ENCODE measurements around the gene OSER1.
"Not testable (repeated sequence)": the region's sequence is repeated elsewhere in the genome, so short reads cannot be mapped to it uniquely, and the experiment has no call there.

The OSER1 gene

GRCh38 chr20:44204832-44205215, 5.7 kb downstream of the OSER1 start:
- Mint-ChIP-seq H3K36me3 (ENCODE audit: insufficient read depth) (peaks cover 62% of the 10 kb centered on the region), H3K27ac (no peak overlapping the region), H3K4me3 (no peak overlapping the region), H3K4me1 (ENCODE audit: low read depth in 2 of 2) (peaks cover 29 to 35% of the 10 kb centered on the region in 2 donors), H3K27me3 (no peaks in the 10 kb centered on the region), H3K9me3 (no peaks in the 10 kb centered on the region)
- no peak for DNase-seq
- no peak for ATAC-seq (replicated peaks)

- no peak for DNase-seq
- no peaks in the 10 kb centered on the region for H3K9me3 Mint-ChIP-seq
- H3K36me3 Mint-ChIP-seq (ENCODE audit: insufficient read depth), result peaks cover 56% of the 10 kb centered on the region
- no peak overlapping the region for H3K27ac Mint-ChIP-seq
- ATAC-seq (replicated peaks), result no peak
- peaks cover 25 to 34% of the 10 kb centered on the region in 2 donors for H3K4me1 Mint-ChIP-seq (ENCODE audit: low read depth in 2 of 2)
- no peaks in the 10 kb centered on the region for H3K27me3 Mint-ChIP-seq
- no peak overlapping the region for H3K4me3 Mint-ChIP-seq
Observed at GRCh38 chr20:44204156-44204831, 6.3 kb downstream of the OSER1 start.

- H3K4me1 Mint-ChIP-seq (ENCODE audit: low read depth in 2 of 2), result peaks cover 20 to 30% of the 10 kb centered on the region in 2 donors
- H3K4me3 Mint-ChIP-seq, result no peak overlapping the region
- H3K36me3 Mint-ChIP-seq (ENCODE audit: insufficient read depth), result peaks cover 62% of the 10 kb centered on the region
- no peak for DNase-seq
- H3K27ac Mint-ChIP-seq, result peak overlapping the region in 1 of 2 donors; percentile 70
- H3K9me3 Mint-ChIP-seq, result no peaks in the 10 kb centered on the region
- ATAC-seq (replicated peaks), result no peak
- no peaks in the 10 kb centered on the region for H3K27me3 Mint-ChIP-seq
Observed at GRCh38 chr20:44203161-44203560, 7.4 kb downstream of the OSER1 start.

GRCh38 chr20:44200983-44201382, 9.6 kb downstream of the OSER1 start:
- peaks cover 16 to 23% of the 10 kb centered on the region in 2 donors for H3K4me1 Mint-ChIP-seq (ENCODE audit: low read depth in 2 of 2)
- H3K36me3 Mint-ChIP-seq (ENCODE audit: insufficient read depth), result peaks cover 77% of the 10 kb centered on the region

DNA sequence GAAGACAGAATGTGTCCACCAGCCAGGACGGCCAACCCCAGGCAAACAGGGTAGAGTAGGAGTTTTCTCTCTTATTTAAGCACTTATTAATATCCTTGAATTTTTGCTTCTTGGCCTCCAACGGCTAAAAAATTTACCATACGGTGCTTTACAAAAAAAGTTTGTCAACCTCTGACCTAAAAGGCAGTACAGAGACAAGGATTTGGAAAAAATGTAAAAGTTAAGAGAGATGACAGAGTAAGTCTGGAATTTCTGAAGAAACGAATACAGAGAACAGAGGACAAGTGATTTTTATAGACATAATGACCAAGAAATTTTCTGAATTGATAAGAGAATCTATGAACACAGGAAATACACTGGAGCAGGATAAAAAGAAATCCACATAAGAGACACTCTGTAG, 10.2 kb downstream of the OSER1 start:
- peaks cover 16 to 23% of the 10 kb centered on the region in 2 donors for H3K4me1 Mint-ChIP-seq (ENCODE audit: low read depth in 2 of 2)
- ATAC-seq (replicated peaks), result no peak

More at GRCh38 chr20:44200983-44201382, 9.6 kb downstream of the OSER1 start:
- no peaks in the 10 kb centered on the region for H3K27me3 Mint-ChIP-seq
- H3K27ac Mint-ChIP-seq, result no peak overlapping the region
- no peaks in the 10 kb centered on the region for H3K9me3 Mint-ChIP-seq
- DNase-seq (no peak), ATAC-seq (replicated peaks) (no peak)
- H3K4me3 Mint-ChIP-seq, result no peak overlapping the region

GRCh38 chr20:44199877-44200276, 10.7 kb downstream of the OSER1 start:
- H3K27me3 Mint-ChIP-seq, result no peaks in the 10 kb centered on the region
- H3K4me3 Mint-ChIP-seq, result no peak overlapping the region
- H3K27ac Mint-ChIP-seq, result peak overlapping the region; percentile 42 to 61
- H3K36me3 Mint-ChIP-seq (ENCODE audit: insufficient read depth), result peaks cover 72% of the 10 kb centered on the region
- H3K9me3 Mint-ChIP-seq, result no peaks in the 10 kb centered on the region
- ATAC-seq (replicated peaks) (no peak), DNase-seq (no peak)
- peaks cover 16 to 23% of the 10 kb centered on the region in 2 donors for H3K4me1 Mint-ChIP-seq (ENCODE audit: low read depth in 2 of 2)

More for the DNA sequence above, 10.2 kb downstream of the OSER1 start:
- no peak for DNase-seq
- no peaks in the 10 kb centered on the region for H3K9me3 Mint-ChIP-seq
- H3K4me3 Mint-ChIP-seq, result no peak overlapping the region
- peaks cover 76% of the 10 kb centered on the region for H3K36me3 Mint-ChIP-seq (ENCODE audit: insufficient read depth)
- H3K27ac Mint-ChIP-seq, result peak overlapping the region in 1 of 2 donors; percentile 42
- H3K27me3 Mint-ChIP-seq, result no peaks in the 10 kb centered on the region

DNA sequence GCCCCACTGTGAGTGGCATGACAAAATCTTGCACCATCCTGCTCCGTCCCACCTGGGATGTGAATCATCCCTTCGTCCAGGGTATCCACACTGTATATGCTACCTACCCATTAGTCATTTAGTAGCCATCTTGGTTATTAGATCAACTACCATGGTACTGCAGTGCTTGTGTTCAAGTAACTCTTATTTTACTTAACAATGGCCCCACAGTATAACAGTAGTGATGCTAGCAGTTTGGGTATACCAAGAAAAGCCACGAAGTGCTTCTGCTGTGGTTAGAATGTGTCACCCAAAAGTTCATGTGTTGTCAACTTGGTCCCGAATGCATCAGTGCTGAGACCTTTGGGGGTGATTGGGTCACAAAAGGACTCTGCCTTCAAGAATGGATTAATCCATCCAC, 11.7 kb downstream of the OSER1 start:
- no peak for DNase-seq
- Mint-ChIP-seq H3K27ac (no peak overlapping the region), H3K27me3 (no peaks in the 10 kb centered on the region)

GRCh38 chr20:44196271-44196670, 14.3 kb downstream of the OSER1 start:
- Mint-ChIP-seq H3K4me3 (no peak overlapping the region), H3K36me3 (ENCODE audit: insufficient read depth) (peaks cover 57% of the 10 kb centered on the region), H3K4me1 (ENCODE audit: low read depth in 2 of 2) (peaks cover 12 to 13% of the 10 kb centered on the region in 2 donors), H3K9me3 (no peaks in the 10 kb centered on the region), H3K27ac (no peak overlapping the region), H3K27me3 (no peaks in the 10 kb centered on the region)
- ATAC-seq (replicated peaks), result peak; percentile 40
- no peak for DNase-seq

More for the DNA sequence above, 11.7 kb downstream of the OSER1 start:
- peak overlapping the region in 1 of 2 donors; percentile 43 for H3K4me3 Mint-ChIP-seq
- ATAC-seq (replicated peaks), result peak; percentile 86
- H3K4me1 Mint-ChIP-seq (ENCODE audit: low read depth in 2 of 2), result peaks cover 16 to 23% of the 10 kb centered on the region in 2 donors
- H3K36me3 Mint-ChIP-seq (ENCODE audit: insufficient read depth), result peaks cover 67% of the 10 kb centered on the region
- H3K9me3 Mint-ChIP-seq, result no peaks in the 10 kb centered on the region

- no peak for DNase-seq
- Mint-ChIP-seq H3K9me3 (no peaks in the 10 kb centered on the region), H3K27ac (peak overlapping the region in 1 of 2 donors; percentile 60), H3K4me3 (no peak overlapping the region), H3K36me3 (ENCODE audit: insufficient read depth) (peaks cover 50% of the 10 kb centered on the region), H3K4me1 (ENCODE audit: low read depth in 2 of 2) (peaks cover 10 to 12% of the 10 kb centered on the region in 2 donors), H3K27me3 (no peaks in the 10 kb centered on the region)
- ATAC-seq (replicated peaks), result no peak
Observed at GRCh38 chr20:44195605-44196004, 15.0 kb downstream of the OSER1 start.

GRCh38 chr20:44193801-44194200, 16.8 kb downstream of the OSER1 start:
- ATAC-seq (replicated peaks) (no peak), DNase-seq (no peak)
- peaks cover 1 to 2% of the 10 kb centered on the region in 2 donors for H3K4me1 Mint-ChIP-seq (ENCODE audit: low read depth in 2 of 2)
- H3K36me3 Mint-ChIP-seq (ENCODE audit: insufficient read depth), result peaks cover 41% of the 10 kb centered on the region
- H3K9me3 Mint-ChIP-seq, result no peaks in the 10 kb centered on the region
- peaks cover 4% of the 10 kb centered on the region in 2 donors for H3K27me3 Mint-ChIP-seq
- no peak overlapping the region for H3K27ac Mint-ChIP-seq
- no peak overlapping the region for H3K4me3 Mint-ChIP-seq

GRCh38 chr20:44191640-44192039, 18.9 kb downstream of the OSER1 start:
- H3K9me3 Mint-ChIP-seq; H3K4me1 Mint-ChIP-seq (ENCODE audit: low read depth in 2 of 2); H3K4me3 Mint-ChIP-seq; H3K27ac Mint-ChIP-seq; ATAC-seq (replicated peaks); DNase-seq: not testable (repeated sequence)
- H3K27me3 Mint-ChIP-seq, result peaks cover 23 to 26% of the 10 kb centered on the region in 2 donors
- H3K36me3 Mint-ChIP-seq (ENCODE audit: insufficient read depth), result peaks cover 22% of the 10 kb centered on the region

DNA sequence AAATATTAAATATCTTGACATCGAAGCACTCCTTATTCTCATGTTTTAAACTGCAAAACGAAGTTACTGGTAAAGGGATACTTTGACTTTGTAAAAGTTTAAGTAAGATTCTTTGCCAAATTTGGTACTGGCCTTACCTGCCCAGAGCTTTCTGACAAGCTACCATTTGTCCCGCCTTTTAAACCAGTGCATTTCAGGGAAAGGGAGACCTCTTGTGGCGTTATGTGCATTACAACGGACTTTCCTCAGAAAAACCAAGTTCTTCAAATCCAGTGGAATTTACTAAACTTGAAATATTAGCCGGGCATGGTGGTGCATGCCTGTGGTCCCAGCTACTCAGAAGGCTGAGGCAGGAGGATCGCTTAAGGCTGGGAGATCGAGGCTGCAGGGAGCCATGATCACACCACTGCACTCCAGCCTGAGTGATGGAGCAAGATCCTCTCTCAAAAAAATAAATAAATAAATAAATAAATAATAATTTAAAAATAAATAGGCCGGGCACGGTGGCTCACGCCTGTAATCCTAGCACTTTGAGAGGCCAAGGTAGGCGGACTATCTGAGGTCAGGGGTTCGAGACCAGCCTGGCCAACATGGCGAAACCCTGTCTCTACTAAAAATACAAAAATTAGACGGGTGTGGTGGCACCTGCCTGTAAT, 20.2 kb downstream of the OSER1 start:
- peaks cover 10% of the 10 kb centered on the region for H3K36me3 Mint-ChIP-seq (ENCODE audit: insufficient read depth)
- H3K4me3 Mint-ChIP-seq; H3K4me1 Mint-ChIP-seq (ENCODE audit: low read depth in 2 of 2); H3K27ac Mint-ChIP-seq; H3K9me3 Mint-ChIP-seq: not testable (repeated sequence)
- peak; percentile 33 to 50 (median 33) for DNase-seq
- ATAC-seq (replicated peaks), result peak; percentile 50
- H3K27me3 Mint-ChIP-seq, result peaks cover 36 to 39% of the 10 kb centered on the region in 2 donors

- peaks cover 5% of the 10 kb centered on the region for H3K36me3 Mint-ChIP-seq (ENCODE audit: insufficient read depth)
- H3K4me1 Mint-ChIP-seq (ENCODE audit: low read depth in 2 of 2), result peaks cover 0 to 6% of the 10 kb centered on the region in 2 donors
- H3K4me3 Mint-ChIP-seq, result no peak overlapping the region
- ATAC-seq (replicated peaks) (no peak), DNase-seq (no peak)
- H3K27me3 Mint-ChIP-seq, result peaks cover 46 to 51% of the 10 kb centered on the region in 2 donors
- no peaks in the 10 kb centered on the region for H3K9me3 Mint-ChIP-seq
- no peak overlapping the region for H3K27ac Mint-ChIP-seq
Observed at GRCh38 chr20:44188752-44189151, 21.8 kb downstream of the OSER1 start.
